K562 (cell line): ENCODE measurements around the gene MAB21L4. TPM values are rescaled to one million over a fixed set of nuclear protein-coding genes. Genes with fewer than 3 reads are reported as not detected.

Experiments
- ATAC-seq: fragments of 200-7000 bp; cut with Tn5 transposase; 3 replicates; pipeline ENCODE4 v1.9.1; 2020; ENCODE audit warnings: moderate library complexity
- BruUV-seq: library from RNA; stranded (reverse); fragments of 400-500 nt; replicated peaks from 2 replicates; lab custom pipeline; 2021; lab: Mats Ljungman, UMichigan
- CTCF ChIA-PET: fragments of 300-600 bp; formaldehyde crosslinking; extraction: SDS; loops from one replicate; lab custom pipeline; 2021; ENCODE audit warnings: low intra/inter-chr PET ratio; lab: Yijun Ruan, JAX
- POLR2A ChIA-PET: fragments of 300-600, 350-650 bp; sonication (Branson Sonifier 250); formaldehyde crosslinking; extraction: SDS; loops from one replicate; lab custom pipeline; 2021; ENCODE audit warnings: antibody characterized with exemption, inconsistent platforms; lab: Yijun Ruan, JAX
- DNase-seq, 4 experiments: peaks; one replicate each; pipeline versions ENCODE4 v3.0.0 to v3.0.0-alpha.2; 2011 to 2018; ENCODE audit warnings: low spot score in 3 of 4, mixed read lengths in 3 of 4; ENCODE audit errors: extremely low read depth in 1 of 4
- FAIRE-seq: peaks from 2 replicates; lab custom pipeline; 2011; peaks lifted over from hg19 to GRCh38; lab: Jason Lieb, UNC
- H2AFZ ChIP-seq: 2 replicates; pipeline ENCODE4 v1.6.0; 2011; ENCODE audit warnings: low read depth, low read length, control low read depth, inconsistent platforms
- H3K27ac ChIP-seq: fragments of 200-600 bp; 3 replicates; pipeline ENCODE4 v1.8.0; 2011; ENCODE audit warnings: low read depth, mild to moderate bottlenecking, control low read depth, inconsistent platforms, low read length, moderate library complexity, mixed read lengths; ENCODE audit errors: extremely low read depth
- H3K27me3 ChIP-seq, 2 experiments: fragments of 300-600 bp in 1 of 2; 2 replicates in 1 of 2; 3 replicates in 1 of 2; pipeline versions ENCODE4 v1.6.0 to v1.8.0; 2011; ENCODE audit warnings: inconsistent platforms in 2 of 2, low read length in 2 of 2, mild to moderate bottlenecking in 1 of 2, mixed read lengths in 1 of 2, moderate library complexity in 1 of 2; ENCODE audit not compliant: control insufficient read depth in 2 of 2, insufficient read depth in 2 of 2
- H3K36me3 ChIP-seq: fragments of 300-600 bp; 3 replicates; pipeline ENCODE4 v1.8.0; 2011; ENCODE audit warnings: mild to moderate bottlenecking, low read length, inconsistent platforms; ENCODE audit not compliant: control insufficient read depth, insufficient read depth
- H3K4me1 ChIP-seq, 2 experiments: fragments of 200-600 bp in 1 of 2; replicated peaks in 1 of 2; 2 replicates in 1 of 2; 3 replicates in 1 of 2; pipeline versions ENCODE4 v1.5.1 to v1.8.0; 2011; ENCODE audit warnings: inconsistent platforms in 2 of 2, low read length in 2 of 2, mild to moderate bottlenecking in 1 of 2, mixed read lengths in 1 of 2, moderate library complexity in 1 of 2; ENCODE audit not compliant: control insufficient read depth in 2 of 2, insufficient read depth in 2 of 2
- H3K4me2 ChIP-seq: 2 replicates; pipeline ENCODE4 v1.6.1; 2011; ENCODE audit warnings: low read length, control low read depth, inconsistent platforms, mixed read lengths; ENCODE audit not compliant: insufficient read depth
- H3K4me3 ChIP-seq: fragments of 200-600 bp; sonication (generic), shearing (Covaris generic); 2 replicates; pipeline ENCODE4 v1.5.1; 2016; ENCODE audit warnings: control low read depth, inconsistent platforms
- H3K79me2 ChIP-seq: fragments of 200-600 bp; 3 replicates; pipeline ENCODE4 v1.8.0; 2011; ENCODE audit warnings: low read length, inconsistent platforms; ENCODE audit not compliant: control insufficient read depth, insufficient read depth
- H3K9ac ChIP-seq, 2 experiments: 2 replicates each; pipeline versions ENCODE4 v1.6.0 to v1.6.1; 2011; ENCODE audit warnings: low read depth in 2 of 2, low read length in 2 of 2, control low read depth in 1 of 2, inconsistent platforms in 1 of 2, mild to moderate bottlenecking in 1 of 2, mixed read lengths in 1 of 2; ENCODE audit not compliant: insufficient read depth in 1 of 2
- H3K9me1 ChIP-seq: one replicate; pipeline ENCODE4 v1.6.0; 2011; ENCODE audit warnings: inconsistent platforms, mild to moderate bottlenecking, low read length, moderate library complexity; ENCODE audit not compliant: control insufficient read depth, insufficient read depth
- H3K9me3 ChIP-seq: replicated peaks from 2 replicates; pipeline ENCODE4 v1.5.1; 2011; ENCODE audit warnings: low read depth, low read length, inconsistent platforms; ENCODE audit not compliant: control insufficient read depth, insufficient read depth
- H4K20me1 ChIP-seq: replicated peaks from 2 replicates; pipeline ENCODE4 v1.6.1; 2011; ENCODE audit warnings: low read length, inconsistent platforms, mixed read lengths; ENCODE audit not compliant: control insufficient read depth, insufficient read depth
- CHD7 ChIP-seq: fragments of 200-600 bp; sonication (generic); IDR thresholded peaks from one replicate; pipeline ENCODE4 v1.6.1; 2012; ENCODE audit warnings: mild to moderate bottlenecking, low read depth, low read length, inconsistent platforms
- GABPB1 ChIP-seq: sonication (generic); formaldehyde crosslinking; IDR thresholded peaks from 2 replicates; pipeline ENCODE4 v1.8.0; 2022; ENCODE audit warnings: mild to moderate bottlenecking, missing genetic modification reagents
- JUND ChIP-seq, 2 experiments: IDR thresholded peaks; 2 replicates in 1 of 2; 3 replicates in 1 of 2; pipeline ENCODE4 v1.6.1; 2011; ENCODE audit warnings: borderline replicate concordance in 2 of 2, low read depth in 2 of 2, low read length in 2 of 2, improper control_type of control experiment in 1 of 2, missing biosample characterization in 1 of 2, missing genetic modification characterization in 1 of 2, missing genetic modification reagents in 1 of 2
- MIER1 ChIP-seq: fragments of 450-650 bp; IDR thresholded peaks from 2 replicates; pipeline ENCODE4 v1.6.1; 2016; ENCODE audit warnings: antibody characterized with exemption, mild to moderate bottlenecking, low read depth
- NRF1 ChIP-seq, 2 experiments: fragments of 450-650 bp; IDR thresholded peaks in 1 of 2; conservative IDR thresholded peaks in 1 of 2; 2 replicates each; pipeline ENCODE4 v1.6.1; 2014; ENCODE audit warnings: mild to moderate bottlenecking in 2 of 2
- ZNF23 ChIP-seq: fragments of 250-450 bp; sonication (Bioruptor Pico); IDR thresholded peaks from 2 replicates; pipeline ENCODE4 v1.4.0; 2020; ENCODE audit warnings: mild to moderate bottlenecking
- ZNF551 ChIP-seq: fragments of 250-450 bp; sonication (Bioruptor Pico); IDR thresholded peaks from 2 replicates; pipeline ENCODE4 v1.5.0; 2021; ENCODE audit warnings: mild to moderate bottlenecking, moderate library complexity
- WGBS: fragments of 100-300 bp; shearing (Covaris generic); methylation state at CpG from one replicate; pipeline ENCODE4 v1.1.6; 2016; ENCODE audit warnings: low coverage, mixed read lengths; ENCODE audit not compliant: insufficient coverage; ENCODE audit errors: missing lambda C conversion rate; 5-methylcytosine and 5-hydroxymethylcytosine counted together
- in situ Hi-C: fragments of 300-500 bp; cut with MboI; formaldehyde crosslinking; loops from 4 replicates; pipeline ENCODE4 v1.15.0; 2018; ENCODE audit warnings: inconsistent platforms, mixed read lengths
- intact Hi-C: fragments of 100-400 bp; cut with micrococcal nuclease; formaldehyde crosslinking; loops from 2 replicates; pipeline ENCODE4 v1.14.2; 2022
- polyA plus RNA-seq, 8 experiments: library from polyadenylated mRNA; depleted of rRNA in 4 of 8; stranded (reverse) in 5 of 8; unstranded in 3 of 8; fragments of >200 nt; fragmentation: Nextera tagmentation in 2 of 8; fragmentation: Illumina TruSeq in 1 of 8; extraction: Ambion mirVana in 2 of 8; extraction: Trizol in 1 of 8; gene quantifications; 2 replicates each; pipeline versions ENCODE4 v1.2.1 to v1.2.3, GENCODE V29; 2011 to 2014; ENCODE audit warnings: inconsistent platforms in 1 of 8, missing spikeins in 1 of 8
- total RNA-seq, 7 experiments: library from RNA; depleted of rRNA in 6 of 7; stranded (reverse); fragments of >200 nt in 6 of 7; fragmentation: Illumina TruSeq in 2 of 7; extraction: Trizol in 2 of 7; gene quantifications; 2 replicates each; pipeline versions ENCODE4 v1.2.1 to v1.2.3, GENCODE V29; 2011 to 2021; ENCODE audit warnings: low replicate concordance in 1 of 7

The MAB21L4 gene
- total and polyA plus RNA-seq, 9 of the 15 experiments (the other 6 are each of a cell fraction or from before 2014, with no cell fraction given): 0.03 TPM; not detected in 8

GRCh38 chr2:240903191-240904060, 7.5 kb upstream of the MAB21L4 start (continued):
- TF ChIP-seq JUND (IDR thresholded peaks at IDR 0.05; ENCODE audit: borderline replicate concordance, low read depth, low read length) (no peak), JUND (tag; IDR thresholded peaks at IDR 0.05; ENCODE audit: borderline replicate concordance, low read depth, low read length) (no peak), GABPB1 (CRISPR knock-in tag) (no peak)
- TF ChIP-seq, all 486 proteins: peak for 0

- Histone ChIP-seq H3K4me3 (no peak overlapping the region), H3K4me2 (no peak overlapping the region), H3K9ac (no peak overlapping the region), H3K36me3 (no peaks in the 10 kb centered on the region), H4K20me1 (0 out of 2 replicates have a peak, but pooled peaks cover 7% of the 10 kb centered on the region), H3K27me3 (peaks cover 0 to 57% of the 10 kb centered on the region in 2 experiments; a peak in 3 of 5 replicates), H3K9me3 (no peaks in the 10 kb centered on the region), H3K27ac (no peak overlapping the region), H3K9me1 (no peaks in the 10 kb centered on the region), H3K79me2 (no peaks in the 10 kb centered on the region), H3K4me1 (0 out of 5 replicates have a peak, but pooled peaks cover 0 to 6% of the 10 kb centered on the region in 2 experiments), H2AFZ (no peak overlapping the region)
- no peak for ATAC-seq
- WGBS: 0% methylated on average over 7 of the region's 7 CpGs
- no peak for FAIRE-seq
- ChIA-PET CTCF (no interaction called here), POLR2A (interaction anchor here (0.6 kb wide), 1 partner anchor 40 kb away, joined by 3 read pairs; no protein-coding TSS in a partner anchor)
- intact Hi-C loops (no loop called here), in situ Hi-C loops (no loop called here)
- BruUV-seq: no TSS peak
- DNase-seq: no peak
- TF ChIP-seq ZNF551 (CRISPR knock-in tag) (no peak), NRF1 (conservative IDR thresholded peaks at IDR 0.05 in 1 of 2, IDR thresholded peaks at IDR 0.05 in 1 of 2) (no peak), MIER1 (no peak), ZNF23 (CRISPR knock-in tag) (no peak), CHD7 (no peak)
These were observed 6.7 kb upstream of the MAB21L4 start for GRCh38 chr2:240902615-240903041.
